ENCODE measurements around the gene MAP3K6. TPM values are rescaled to one million over a fixed set of nuclear protein-coding genes. Genes with fewer than 3 reads are reported as not detected.

The MAP3K6 gene
- total and polyA plus RNA-seq, 2 donors (not counting 3 experiments of a cell fraction or from before 2014, with no cell fraction given), result 9.9 to 12.4 TPM

GRCh38 chr1:27318136-27318535 is 48.6 kb downstream of the MAP3K6 start:
- no peaks in the 10 kb centered on the region for H3K27me3 ChIP-seq (ENCODE audit: control insufficient read depth in 2 of 2, insufficient read depth in 2 of 2, low read length in 2 of 2)
- H3K9ac ChIP-seq (replicated peaks; ENCODE audit: extremely low read depth, insufficient read depth, low read length), result no peak overlapping the region
- H4K20me1 ChIP-seq (replicated peaks; ENCODE audit: control insufficient read depth, extremely low read depth, insufficient read depth, low read length), result no peaks in the 10 kb centered on the region
- H3K4me2 ChIP-seq (ENCODE audit: insufficient read depth, low read length), result no peak overlapping the region
- FAIRE-seq, result no peak
- H3K27ac ChIP-seq (ENCODE audit: insufficient read depth, low read depth, low read length), result no peak overlapping the region
- no peaks in the 10 kb centered on the region for H3K36me3 ChIP-seq (ENCODE audit: control insufficient read depth in 2 of 2, extremely low read depth in 1 of 2, insufficient read depth in 2 of 2, low read length in 2 of 2)
- no peak overlapping the region for H2AFZ ChIP-seq (ENCODE audit: low read depth, low read length)
- no peak for DNase-seq (ENCODE audit: low read depth, low spot score)
- H3K4me3 ChIP-seq (replicated peaks in 1 of 3; ENCODE audit: insufficient read depth in 1 of 3, low read depth in 1 of 3, low read length in 3 of 3), result no peak overlapping the region
- H3K9me3 ChIP-seq (replicated peaks; ENCODE audit: control insufficient read depth, insufficient read depth, low read length), result no peaks in the 10 kb centered on the region
- TF ChIP-seq GATA2 (IDR thresholded peaks at IDR 0.05; ENCODE audit: insufficient read depth, insufficient read length, low read depth, low read length) (no peak), CTCF (IDR thresholded peaks at IDR 0.05; ENCODE audit: extremely low read depth in 1 of 2, insufficient read depth in 1 of 2, low read depth in 1 of 2, low read length in 2 of 2) (no peak), POLR2A (IDR thresholded peaks at IDR 0.05; ENCODE audit: low read depth, low read length) (no peak), POLR2AphosphoS5 (IDR thresholded peaks at IDR 0.05; ENCODE audit: insufficient read depth, low read depth, low read length) (no peak), JUN (IDR thresholded peaks at IDR 0.05; ENCODE audit: borderline replicate concordance, insufficient read depth, insufficient read length, low read depth) (no peak), EZH2 (IDR thresholded peaks at IDR 0.05; ENCODE audit: borderline replicate concordance, low read depth, low read length, severe bottlenecking) (no peak), FOS (IDR thresholded peaks at IDR 0.05; ENCODE audit: borderline replicate concordance, insufficient read depth, low read length) (no peak), MYC (IDR thresholded peaks at IDR 0.05; ENCODE audit: low read depth, low read length) (no peak), MAX (IDR thresholded peaks at IDR 0.05; ENCODE audit: insufficient read depth, insufficient read length) (no peak)
- H3K79me2 ChIP-seq (ENCODE audit: control insufficient read depth, insufficient read depth, low read length), result peaks cover 9% of the 10 kb centered on the region
- CTCF ChIA-PET, result interaction anchor here (2.0 kb wide), 1 partner anchor 17 kb away, joined by 8 read pairs; no protein-coding TSS in a partner anchor
- H3K4me1 ChIP-seq (ENCODE audit: control insufficient read depth, extremely low read depth, insufficient read depth, low read length), result peaks cover 5% of the 10 kb centered on the region
- dilution Hi-C loops (cut with MboI; ENCODE audit: extremely low pct_ligation_motif_present, low sequenced_read_pairs) (no loop called here), intact Hi-C loops (cut with micrococcal nuclease) (no loop called here)
- H3K9me1 ChIP-seq (replicated peaks; ENCODE audit: control insufficient read depth, extremely low read depth, insufficient read depth, low read length), result no peaks in the 10 kb centered on the region
- POLR2A ChIA-PET, result interaction anchor here (0.6 kb wide), 1 partner anchor 18 kb away, joined by 3 read pairs; no protein-coding TSS in a partner anchor
- no TSS peak for BruUV-seq (replicated peaks)

Data from endothelial cell of umbilical vein (primary cell).